ENCODE data around the gene SESTD1. TPM values are rescaled to one million over a fixed set of nuclear protein-coding genes. Genes with fewer than 3 reads are reported as not detected.

SESTD1 gene
- total RNA-seq, 1 donor from 2014 or later: 19.4 TPM

GRCh38 chr2:179081954-179082353 is 182.7 kb downstream of the SESTD1 start:
- H3K9me3 ChIP-seq (ENCODE audit: insufficient read depth, low read depth, low read length): no peaks in the 10 kb centered on the region
- H4K20me1 ChIP-seq (ENCODE audit: insufficient read depth, low read length): no peaks in the 10 kb centered on the region
- no peak overlapping the region for H2AFZ ChIP-seq (ENCODE audit: low read depth, low read length)
- H3K9ac ChIP-seq (ENCODE audit: low read length): no peak overlapping the region
- Mint-ChIP-seq H3K4me1 (ENCODE audit: low read depth, unreplicated experiment) (no peaks in the 10 kb centered on the region), H3K9me3 (ENCODE audit: unreplicated experiment) (peaks cover 8% of the 10 kb centered on the region), H3K27me3 (ENCODE audit: low read depth, unreplicated experiment) (no peaks in the 10 kb centered on the region), H3K27ac (ENCODE audit: unreplicated experiment) (no peak overlapping the region), H3K4me3 (ENCODE audit: unreplicated experiment) (no peak overlapping the region), H3K36me3 (ENCODE audit: low read depth, unreplicated experiment) (no peaks in the 10 kb centered on the region)
- H3K79me2 ChIP-seq (ENCODE audit: insufficient read depth, low read length): no peaks in the 10 kb centered on the region
- FAIRE-seq (no peak), DNase-seq (ENCODE audit: low read depth) (no peak)
- TF ChIP-seq, protein P1, sequence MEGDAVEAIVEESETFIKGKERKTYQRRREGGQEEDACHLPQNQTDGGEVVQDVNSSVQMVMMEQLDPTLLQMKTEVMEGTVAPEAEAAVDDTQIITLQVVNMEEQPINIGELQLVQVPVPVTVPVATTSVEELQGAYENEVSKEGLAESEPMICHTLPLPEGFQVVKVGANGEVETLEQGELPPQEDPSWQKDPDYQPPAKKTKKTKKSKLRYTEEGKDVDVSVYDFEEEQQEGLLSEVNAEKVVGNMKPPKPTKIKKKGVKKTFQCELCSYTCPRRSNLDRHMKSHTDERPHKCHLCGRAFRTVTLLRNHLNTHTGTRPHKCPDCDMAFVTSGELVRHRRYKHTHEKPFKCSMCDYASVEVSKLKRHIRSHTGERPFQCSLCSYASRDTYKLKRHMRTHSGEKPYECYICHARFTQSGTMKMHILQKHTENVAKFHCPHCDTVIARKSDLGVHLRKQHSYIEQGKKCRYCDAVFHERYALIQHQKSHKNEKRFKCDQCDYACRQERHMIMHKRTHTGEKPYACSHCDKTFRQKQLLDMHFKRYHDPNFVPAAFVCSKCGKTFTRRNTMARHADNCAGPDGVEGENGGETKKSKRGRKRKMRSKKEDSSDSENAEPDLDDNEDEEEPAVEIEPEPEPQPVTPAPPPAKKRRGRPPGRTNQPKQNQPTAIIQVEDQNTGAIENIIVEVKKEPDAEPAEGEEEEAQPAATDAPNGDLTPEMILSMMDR (IDR thresholded peaks at IDR 0.05; ENCODE audit: insufficient read depth, low read depth, low read length): no peak
- TF ChIP-seq EZH2 (IDR thresholded peaks at IDR 0.05; ENCODE audit: insufficient read depth, low read length): no peak
- H3K4me1 ChIP-seq (ENCODE audit: insufficient read depth, low read length): no peaks in the 10 kb centered on the region
- no peak overlapping the region for H3K4me2 ChIP-seq (ENCODE audit: low read length)
- no peak overlapping the region for H3K27ac ChIP-seq (ENCODE audit: low read depth, low read length)
- no peaks in the 10 kb centered on the region for H3K36me3 ChIP-seq (ENCODE audit: insufficient read depth, low read length)
- no peak overlapping the region for H3K4me3 ChIP-seq (ENCODE audit: insufficient read depth, low read depth, low read length)
- no peaks in the 10 kb centered on the region for H3K27me3 ChIP-seq (ENCODE audit: insufficient read depth, low read length)

GRCh38 chr2:179072527-179072926 is 192.1 kb downstream of the SESTD1 start:
- peaks cover 5% of the 10 kb centered on the region for H3K9me3 Mint-ChIP-seq (ENCODE audit: unreplicated experiment)
- Histone ChIP-seq H3K4me1 (ENCODE audit: insufficient read depth, low read length) (no peaks in the 10 kb centered on the region), H3K27me3 (ENCODE audit: insufficient read depth, low read length) (no peaks in the 10 kb centered on the region), H4K20me1 (ENCODE audit: insufficient read depth, low read length) (no peaks in the 10 kb centered on the region), H3K4me3 (ENCODE audit: insufficient read depth, low read depth, low read length) (no peak overlapping the region), H3K36me3 (ENCODE audit: insufficient read depth, low read length) (no peaks in the 10 kb centered on the region), H2AFZ (ENCODE audit: low read depth, low read length) (no peak overlapping the region), H3K27ac (ENCODE audit: low read depth, low read length) (no peak overlapping the region), H3K79me2 (ENCODE audit: insufficient read depth, low read length) (no peaks in the 10 kb centered on the region), H3K4me2 (ENCODE audit: low read length) (no peak overlapping the region), H3K9ac (ENCODE audit: low read length) (no peak overlapping the region), H3K9me3 (ENCODE audit: insufficient read depth, low read depth, low read length) (no peaks in the 10 kb centered on the region)
- peaks cover 2% of the 10 kb centered on the region for H3K27me3 Mint-ChIP-seq (ENCODE audit: low read depth, unreplicated experiment)
- FAIRE-seq (no peak), DNase-seq (ENCODE audit: low read depth) (no peak)
- H3K4me1 Mint-ChIP-seq (ENCODE audit: low read depth, unreplicated experiment): no peaks in the 10 kb centered on the region
- no peak for TF ChIP-seq EZH2 (IDR thresholded peaks at IDR 0.05; ENCODE audit: insufficient read depth, low read length)
- H3K4me3 Mint-ChIP-seq (ENCODE audit: unreplicated experiment): no peak overlapping the region
- no peaks in the 10 kb centered on the region for H3K36me3 Mint-ChIP-seq (ENCODE audit: low read depth, unreplicated experiment)
- H3K27ac Mint-ChIP-seq (ENCODE audit: unreplicated experiment): no peak overlapping the region

DNA sequence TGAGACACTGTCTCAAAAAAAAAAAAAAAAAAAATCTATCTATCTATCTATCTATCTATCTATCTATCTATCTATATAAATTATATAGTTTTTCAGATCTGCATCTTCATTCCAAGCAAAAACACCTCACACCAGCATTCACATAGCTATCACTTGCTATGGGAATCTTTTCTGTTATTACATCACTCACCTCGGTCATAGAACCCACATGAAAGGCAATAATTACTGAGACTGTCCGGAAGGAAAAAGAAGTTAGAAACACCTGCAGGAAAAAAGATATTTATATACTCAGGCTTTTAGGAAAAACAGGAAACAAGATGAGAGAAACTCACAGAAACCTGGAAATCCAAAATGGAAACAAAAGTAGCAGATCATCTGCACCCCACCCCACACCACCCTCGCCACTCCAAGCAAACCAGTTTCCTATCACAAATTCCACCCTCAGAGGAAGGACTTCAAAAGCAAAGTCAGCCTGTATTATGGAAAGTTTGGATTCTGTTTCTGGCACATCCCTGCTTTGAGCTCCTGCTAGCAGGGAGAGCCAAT is 192.7 kb downstream of the SESTD1 start:
- no peaks in the 10 kb centered on the region for H3K27me3 ChIP-seq (ENCODE audit: insufficient read depth, low read length)
- Mint-ChIP-seq H3K27me3 (ENCODE audit: low read depth, unreplicated experiment) (peaks cover 2% of the 10 kb centered on the region), H3K4me3 (ENCODE audit: unreplicated experiment) (no peak overlapping the region), H3K27ac (ENCODE audit: unreplicated experiment) (no peak overlapping the region), H3K36me3 (ENCODE audit: low read depth, unreplicated experiment) (no peaks in the 10 kb centered on the region), H3K4me1 (ENCODE audit: low read depth, unreplicated experiment) (no peaks in the 10 kb centered on the region), H3K9me3 (ENCODE audit: unreplicated experiment) (peaks cover 5% of the 10 kb centered on the region)
- no peak overlapping the region for H2AFZ ChIP-seq (ENCODE audit: low read depth, low read length)
- H3K4me3 ChIP-seq (ENCODE audit: insufficient read depth, low read depth, low read length): no peak overlapping the region
- H3K27ac ChIP-seq (ENCODE audit: low read depth, low read length): no peak overlapping the region
- H3K9me3 ChIP-seq (ENCODE audit: insufficient read depth, low read depth, low read length): peaks cover 2% of the 10 kb centered on the region
- no peak for TF ChIP-seq EZH2 (IDR thresholded peaks at IDR 0.05; ENCODE audit: insufficient read depth, low read length)
- no peak overlapping the region for H3K4me2 ChIP-seq (ENCODE audit: low read length)
- no peaks in the 10 kb centered on the region for H3K4me1 ChIP-seq (ENCODE audit: insufficient read depth, low read length)
- DNase-seq (ENCODE audit: low read depth) (no peak), FAIRE-seq (no peak)
- no peaks in the 10 kb centered on the region for H3K36me3 ChIP-seq (ENCODE audit: insufficient read depth, low read length)
- H3K9ac ChIP-seq (ENCODE audit: low read length): no peak overlapping the region
- no peaks in the 10 kb centered on the region for H4K20me1 ChIP-seq (ENCODE audit: insufficient read depth, low read length)
- H3K79me2 ChIP-seq (ENCODE audit: insufficient read depth, low read length): no peaks in the 10 kb centered on the region
